NCI-H146 treated with DMSO at 0.1 percent for 48 hours (cell line): ENCODE measurements around the gene ADGRG6.
"Not testable (repeated sequence)": the region's sequence is repeated elsewhere in the genome, so short reads cannot be mapped to it uniquely, and the experiment has no call there.

Experiments
- DNase-seq: peaks from one replicate; lab custom pipeline; 2025; ENCODE audit not compliant: unreplicated experiment; lab: John Stamatoyannopoulos, UW

The ADGRG6 gene

GRCh38 chr6:142406131-142406530, 104.3 kb downstream of the ADGRG6 start:
- DNase-seq, result no peak

DNA sequence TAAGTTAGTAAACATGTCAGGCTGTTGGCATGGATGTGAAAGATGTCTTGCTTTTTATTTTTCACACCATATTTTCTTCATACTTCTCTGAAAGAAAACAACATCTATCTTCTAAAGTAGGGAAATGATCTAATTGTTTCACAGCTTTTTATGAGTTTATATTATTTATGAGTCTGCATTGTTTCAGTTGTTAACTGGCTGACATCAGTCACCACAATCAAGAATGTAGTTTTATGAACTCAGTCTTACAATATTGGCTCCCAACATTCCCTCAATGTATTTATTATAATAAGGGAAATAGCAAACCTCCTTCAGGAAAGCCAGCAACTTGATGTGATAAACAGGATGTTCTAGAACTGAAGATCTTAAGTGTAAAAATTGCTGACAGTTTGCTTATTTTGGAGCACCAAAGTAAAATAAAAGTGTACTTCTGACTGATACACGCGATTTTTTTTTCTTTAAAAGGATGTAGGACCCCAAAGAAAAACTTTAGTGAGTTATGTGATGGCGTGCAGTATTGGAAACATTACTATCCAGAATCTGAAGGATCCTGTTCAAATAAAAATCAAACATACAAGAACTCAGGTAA, 106.0 kb downstream of the ADGRG6 start:
- DNase-seq, result no peak

DNA sequence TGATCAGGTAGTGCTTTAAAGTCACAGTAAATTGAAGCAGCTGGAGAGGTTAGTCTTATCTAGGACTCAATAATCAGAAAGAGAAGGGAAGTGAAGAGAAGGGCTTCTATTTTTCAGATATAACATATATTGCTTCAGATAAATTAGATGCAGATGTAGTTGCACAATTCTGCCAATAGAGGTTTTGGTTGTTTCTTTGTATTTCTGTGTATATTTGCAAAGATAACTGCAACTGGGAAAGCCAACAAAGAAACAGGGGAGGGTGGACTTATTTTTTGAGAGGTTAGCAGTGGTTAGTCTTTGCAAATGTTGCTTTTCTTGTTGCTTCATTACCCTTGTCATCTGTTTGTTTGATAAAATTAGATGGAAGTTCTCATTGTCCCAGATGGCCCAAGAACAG, 106.6 kb downstream of the ADGRG6 start:
- DNase-seq, result no peak

DNA sequence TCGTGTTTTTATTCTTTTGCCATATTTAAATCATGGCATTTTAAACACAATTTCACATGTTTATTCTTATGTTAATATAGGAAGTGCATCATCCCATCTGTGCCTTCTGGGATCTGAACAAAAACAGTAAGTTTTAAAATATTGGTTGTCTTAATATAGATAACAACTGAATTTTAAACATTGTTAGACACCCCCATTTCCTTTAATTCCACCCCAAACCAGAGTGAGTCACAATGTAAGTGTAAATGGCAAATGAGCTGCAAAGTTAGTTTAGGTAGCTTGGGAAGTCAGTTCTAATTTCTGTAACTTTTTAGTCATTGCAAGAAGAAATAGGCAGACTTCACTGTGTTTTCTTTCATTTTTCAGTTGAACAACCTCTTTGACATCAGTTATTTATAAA, 108.0 kb downstream of the ADGRG6 start:
- DNase-seq, result no peak

DNA sequence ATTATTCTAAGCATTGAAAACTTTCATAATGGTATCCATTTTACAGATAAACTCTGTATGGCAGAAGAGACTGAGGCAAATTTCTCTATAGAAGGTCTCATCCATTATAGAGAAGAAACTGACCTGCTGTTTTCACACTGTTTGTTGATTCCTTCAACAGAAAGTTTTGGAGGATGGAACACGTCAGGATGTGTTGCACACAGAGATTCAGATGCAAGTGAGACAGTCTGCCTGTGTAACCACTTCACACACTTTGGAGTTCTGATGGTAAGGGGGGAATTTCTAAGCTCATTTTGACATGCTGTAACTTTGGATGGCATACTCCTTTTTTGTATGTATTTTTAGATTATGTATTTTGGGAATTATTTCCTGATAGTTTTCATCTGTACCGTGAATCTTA, 109.3 kb downstream of the ADGRG6 start:
- no peak for DNase-seq

GRCh38 chr6:142412241-142412640, 110.4 kb downstream of the ADGRG6 start:
- no peak for DNase-seq

GRCh38 chr6:142412658-142413057, 110.9 kb downstream of the ADGRG6 start:
- no peak for DNase-seq

- no peak for DNase-seq
Observed at GRCh38 chr6:142413111-142413510, 111.3 kb downstream of the ADGRG6 start.

- DNase-seq, result no peak
Observed at GRCh38 chr6:142414462-142415250, 112.8 kb downstream of the ADGRG6 start.

DNA sequence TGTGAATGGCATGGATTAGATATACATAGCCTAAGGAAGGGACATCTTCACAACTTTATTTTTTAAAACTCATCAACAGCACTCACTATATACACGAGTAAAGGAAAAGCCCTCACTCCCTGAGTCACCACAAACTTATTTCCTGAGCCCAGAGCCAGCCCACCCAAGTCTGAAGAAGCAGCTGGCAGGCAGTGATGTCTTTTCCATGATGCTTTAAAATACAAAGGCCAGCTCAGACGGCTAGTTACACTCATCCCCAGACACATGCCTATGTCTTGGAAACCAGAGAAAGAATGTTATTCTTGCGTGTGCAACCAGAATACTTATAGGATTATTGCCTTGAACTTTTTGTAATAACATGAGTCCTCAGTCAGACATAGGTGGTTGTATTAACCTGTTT, 114.4 kb downstream of the ADGRG6 start:
- no peak for DNase-seq

DNA sequence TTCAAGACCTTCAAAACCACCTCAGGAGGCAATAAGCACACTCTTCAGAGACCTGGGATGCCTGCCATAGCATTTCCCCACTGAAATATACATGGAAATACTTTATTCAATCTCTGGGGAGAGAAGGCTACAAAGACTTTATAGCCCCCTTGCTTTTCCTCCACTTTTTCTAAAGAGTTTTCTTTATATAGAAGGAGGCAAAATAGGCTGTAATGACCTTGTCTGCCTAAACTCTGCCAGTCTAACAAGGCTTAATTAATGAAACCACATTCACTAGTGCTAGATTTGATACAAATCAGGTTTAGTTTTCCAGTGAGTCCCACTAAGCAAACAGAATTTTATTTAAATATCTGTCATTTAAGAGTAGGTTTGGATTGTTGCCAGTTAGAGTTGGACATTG, 114.9 kb downstream of the ADGRG6 start:
- DNase-seq, result no peak

GRCh38 chr6:142417331-142417750, 115.5 kb downstream of the ADGRG6 start:
- DNase-seq, result no peak

DNA sequence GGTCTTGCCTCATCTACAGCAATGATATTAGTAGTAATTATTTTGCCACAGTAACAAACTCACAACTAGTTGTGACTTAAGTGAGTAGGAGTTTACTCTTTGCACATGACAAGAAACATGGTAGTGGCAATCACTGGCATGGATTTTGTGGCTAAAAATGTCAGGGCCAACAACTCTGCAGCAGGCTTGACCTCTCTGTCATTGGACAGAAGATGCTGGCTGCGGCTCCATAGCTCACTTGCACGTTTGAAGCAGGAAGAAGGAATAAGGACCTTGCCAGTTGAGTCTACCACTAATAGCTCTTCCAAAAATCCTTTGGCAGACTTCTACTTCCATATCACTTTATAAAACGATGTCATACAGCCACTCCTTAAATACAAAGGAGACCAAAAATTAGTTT, 117.3 kb downstream of the ADGRG6 start:
- DNase-seq, result no peak

DNA sequence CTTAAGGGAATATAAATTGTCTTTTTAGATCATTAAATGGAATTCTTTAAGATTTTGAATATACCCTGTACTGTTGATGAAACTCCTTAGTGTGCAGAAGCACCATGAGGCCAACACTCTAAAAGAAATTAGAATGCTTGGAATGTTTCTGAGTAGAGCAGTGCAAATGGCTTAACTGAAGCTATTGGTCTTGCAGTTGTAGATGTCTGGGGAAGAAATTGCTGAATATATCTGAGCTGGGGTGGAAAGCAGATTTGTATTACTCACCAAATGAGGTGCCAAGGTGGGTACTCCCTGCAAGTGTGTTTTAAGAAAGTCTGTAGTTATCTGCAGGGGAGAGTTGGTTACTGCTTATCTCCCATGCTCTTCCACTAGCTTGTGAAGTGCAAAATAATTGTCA, 119.0 kb downstream of the ADGRG6 start:
- no peak for DNase-seq

- no peak for DNase-seq
Observed at GRCh38 chr6:142421285-142422117, 119.7 kb downstream of the ADGRG6 start.

DNA sequence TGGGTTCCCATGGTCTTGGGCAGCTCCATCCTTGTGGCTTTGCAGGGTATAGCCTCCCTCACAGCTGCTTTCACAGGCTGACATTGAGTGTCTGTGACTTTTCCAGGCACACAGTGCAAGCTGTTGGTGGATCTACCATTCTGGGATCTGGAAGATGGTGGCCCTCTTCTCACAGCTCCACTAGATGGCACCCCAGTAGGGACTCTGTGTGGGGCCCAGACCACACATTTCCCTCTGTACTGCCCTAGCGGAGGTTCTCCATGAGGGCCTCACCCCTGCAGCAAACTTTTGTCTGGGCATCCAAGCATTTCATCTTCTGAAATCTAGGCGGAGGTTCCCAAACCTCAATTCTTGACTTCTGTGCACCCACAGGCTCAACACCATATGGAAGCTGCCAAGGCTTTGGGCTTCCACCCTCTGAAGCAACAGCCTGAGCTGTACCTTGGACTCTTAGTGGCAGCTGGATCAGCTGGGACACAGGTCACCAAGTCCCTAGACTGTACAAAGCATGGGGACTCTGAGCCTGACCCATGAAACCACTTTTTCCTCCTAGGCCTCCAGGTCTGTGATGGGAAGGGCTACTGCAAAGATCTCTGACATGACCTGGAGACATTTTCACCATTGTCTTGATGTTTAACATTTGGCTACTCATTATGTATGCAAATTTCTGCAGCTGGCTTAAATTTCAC, 124.8 kb downstream of the ADGRG6 start:
- not testable (repeated sequence) for DNase-seq

DNA sequence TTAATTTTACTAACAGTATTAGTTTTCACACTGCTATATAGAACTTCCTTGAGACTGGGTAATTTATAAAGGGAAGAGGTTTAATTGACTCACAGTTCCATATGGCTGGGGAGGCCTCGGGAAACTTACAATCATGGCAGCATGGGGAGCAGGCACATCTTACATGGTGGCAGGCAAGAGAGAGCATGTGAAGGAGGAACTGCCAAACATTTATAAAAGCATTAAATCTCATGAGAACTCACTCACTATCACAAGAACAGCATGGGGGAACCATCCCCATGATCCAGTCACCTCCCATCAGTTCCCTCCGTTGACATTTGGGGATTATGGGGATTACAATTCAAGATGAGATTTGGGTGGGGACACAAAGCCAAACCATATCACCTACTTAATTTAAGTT, 126.7 kb downstream of the ADGRG6 start:
- DNase-seq, result not testable (repeated sequence)

DNA sequence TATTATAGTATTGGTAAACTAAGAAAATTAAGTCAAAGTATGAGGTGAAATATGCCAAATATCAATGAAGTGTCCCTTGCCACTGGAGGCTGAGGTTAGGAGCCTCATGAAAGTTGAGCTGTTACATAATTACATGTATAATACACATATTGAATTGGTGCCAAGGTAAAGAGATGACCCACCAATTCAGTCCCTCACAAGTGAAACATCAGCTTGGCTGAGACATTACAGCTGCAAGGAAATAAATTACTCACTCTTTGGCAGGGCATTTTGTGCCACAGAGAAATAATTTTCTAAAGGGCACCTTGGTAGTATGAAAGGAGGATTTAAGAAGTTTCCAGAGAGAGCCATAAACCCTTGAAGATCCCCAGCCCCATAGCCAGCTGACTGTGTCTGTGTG, 127.4 kb downstream of the ADGRG6 start:
- no peak for DNase-seq

DNA sequence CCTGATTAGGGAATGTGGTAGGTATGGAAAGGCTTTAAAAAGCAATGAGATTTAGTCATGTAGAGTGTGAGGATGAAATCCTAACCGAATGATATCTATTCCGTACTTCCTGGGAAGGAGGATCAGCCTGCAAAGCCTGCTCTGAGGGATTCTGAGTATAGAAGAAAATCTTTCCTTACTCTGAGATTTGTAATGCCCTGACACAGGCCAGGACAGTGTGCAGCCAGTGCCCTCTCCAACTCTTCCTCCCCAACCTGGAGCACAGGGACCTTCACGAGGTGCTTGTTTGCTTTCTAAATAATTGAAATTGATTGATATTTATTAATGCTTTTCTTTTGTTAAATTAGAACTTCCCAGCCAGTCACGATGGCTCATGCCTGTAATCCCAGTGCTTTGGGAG, 131.6 kb downstream of the ADGRG6 start:
- no peak for DNase-seq

DNA sequence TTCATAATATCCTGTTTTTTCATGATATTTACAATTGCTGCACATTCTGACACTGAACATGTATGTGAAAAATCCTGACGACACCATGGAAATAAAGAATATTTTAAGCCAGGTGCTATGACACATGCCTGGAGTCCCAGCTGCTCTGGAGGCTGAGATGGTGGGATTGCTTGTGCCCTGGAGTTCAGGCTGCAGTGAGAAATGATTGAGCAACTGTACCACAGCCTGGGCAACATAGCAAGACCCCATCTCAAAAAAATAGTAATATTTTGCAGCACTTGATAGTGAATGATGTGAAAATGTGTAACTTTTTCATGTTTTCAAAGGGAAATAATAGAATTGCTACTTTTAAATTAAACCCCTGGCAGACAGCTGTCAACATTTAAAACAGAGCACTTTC, 137.1 kb downstream of the ADGRG6 start:
- no peak for DNase-seq

GRCh38 chr6:142440600-142441293, 138.9 kb downstream of the ADGRG6 start:
- no peak for DNase-seq
